ENCODE measurements around the gene UROC1. TPM values are rescaled to one million over a fixed set of nuclear protein-coding genes. Genes with fewer than 3 reads are reported as not detected.

UROC1 gene
- total and polyA plus RNA-seq, 3 donors from 2014 or later = 0.25 to 1.0 (median 0.34) TPM

DNA sequence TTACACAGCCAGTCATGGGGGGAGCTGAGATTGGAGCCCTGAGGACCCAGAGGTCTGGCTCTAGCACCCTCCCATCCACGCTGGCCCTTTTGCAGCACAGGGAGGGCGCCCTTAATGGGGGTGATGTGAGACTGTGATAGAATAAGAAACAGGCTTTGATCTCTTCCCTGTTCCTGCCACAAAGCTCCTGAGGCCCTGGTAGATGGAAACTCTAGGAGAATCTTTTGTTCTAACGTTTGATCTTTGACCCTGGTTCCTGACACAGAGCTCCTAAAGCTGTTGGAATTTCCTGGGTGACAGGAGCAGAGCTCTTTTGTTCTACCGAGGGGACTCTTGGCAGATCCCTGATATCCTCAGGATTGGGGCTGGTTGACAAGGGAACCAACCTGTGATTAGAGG is 1.2 kb upstream of the UROC1 start:
- TF ChIP-seq POLR2A (IDR thresholded peaks at IDR 0.05) (no peak), CTCF (IDR thresholded peaks at IDR 0.05) (no peak)
- Histone ChIP-seq H3K27ac (no peak overlapping the region), H3K4me3 (no peak overlapping the region), H3K36me3 (ENCODE audit: low read depth, missing control alignments) (no peaks in the 10 kb centered on the region), H3K9me3 (no peaks in the 10 kb centered on the region), H3K27me3 (no peaks in the 10 kb centered on the region), H3K4me1 (no peaks in the 10 kb centered on the region)
- intact Hi-C loops (cut with DNase I; ENCODE audit: low total_unique reads) = no loop called here
- DNase-seq = no peak
- 75 to 92% methylated on average over 4 of the region's 4 CpGs for WGBS, 2 donors

GRCh38 chr3:126517986-126518778 is 609 bp upstream of the UROC1 start:
- DNase-seq = no peak
- no peaks in the 10 kb centered on the region for H3K4me1 ChIP-seq
- WGBS, 2 donors = 89 to 95% methylated on average over 10 to 15 of the region's 15 CpGs
- TF ChIP-seq CTCF (IDR thresholded peaks at IDR 0.05) (no peak), POLR2A (IDR thresholded peaks at IDR 0.05) (no peak)
- no peak overlapping the region for H3K27ac ChIP-seq
- H3K4me3 ChIP-seq = no peak overlapping the region
- intact Hi-C loops (cut with DNase I; ENCODE audit: low total_unique reads) = no loop called here
- no peaks in the 10 kb centered on the region for H3K9me3 ChIP-seq
- H3K36me3 ChIP-seq (ENCODE audit: low read depth, missing control alignments) = no peaks in the 10 kb centered on the region
- no peaks in the 10 kb centered on the region for H3K27me3 ChIP-seq

GRCh38 chr3:126516936-126517290 is 660 bp downstream of the UROC1 start:
- no peak for DNase-seq
- no peaks in the 10 kb centered on the region for H3K9me3 ChIP-seq
- no peaks in the 10 kb centered on the region for H3K27me3 ChIP-seq
- 86 to 90% methylated on average over 9 of the region's 9 CpGs for WGBS, 2 donors
- no peak overlapping the region for H3K27ac ChIP-seq
- intact Hi-C loops (cut with DNase I; ENCODE audit: low total_unique reads) = no loop called here
- no peak for TF ChIP-seq CTCF (IDR thresholded peaks at IDR 0.05)
- no peak for TF ChIP-seq POLR2A (IDR thresholded peaks at IDR 0.05)
- H3K4me3 ChIP-seq = no peak overlapping the region
- no peaks in the 10 kb centered on the region for H3K36me3 ChIP-seq (ENCODE audit: low read depth, missing control alignments)
- peaks cover 3% of the 10 kb centered on the region for H3K4me1 ChIP-seq

DNA sequence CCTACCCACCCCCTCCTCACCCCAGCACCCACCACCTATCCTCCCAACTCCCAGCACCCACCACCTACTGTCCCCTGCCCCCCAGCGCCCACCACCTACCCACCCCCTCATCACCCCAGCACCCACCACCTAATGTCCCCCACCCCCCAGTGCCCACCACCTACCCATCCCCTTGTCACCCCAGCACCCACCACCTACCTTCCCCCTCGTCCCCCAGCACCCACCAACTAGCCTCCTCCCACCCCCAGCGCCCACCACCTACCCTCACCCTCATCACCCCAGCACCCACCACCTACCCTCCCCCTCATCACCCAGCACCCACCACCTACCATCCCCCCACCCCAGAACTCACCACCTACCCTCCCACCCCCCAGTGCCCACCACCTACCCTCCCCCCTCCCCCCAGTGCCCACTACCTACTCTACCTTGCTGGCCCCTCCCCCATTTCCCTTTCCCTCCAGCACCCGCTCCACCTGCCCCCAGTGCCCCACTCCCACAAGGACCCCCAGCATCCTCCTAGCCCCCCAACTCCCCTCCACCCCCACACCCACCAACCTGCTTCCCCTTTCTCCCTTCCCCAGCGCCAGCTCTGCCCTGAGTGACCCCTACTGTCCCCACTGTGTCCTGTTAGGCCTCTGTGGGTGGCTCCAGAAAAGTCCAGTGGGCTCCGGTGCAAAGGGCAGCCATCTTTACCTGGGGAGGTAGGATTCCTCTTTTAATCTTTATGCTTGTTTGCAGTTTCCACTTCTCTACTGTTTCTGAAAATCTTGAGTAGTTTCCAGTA is 1.2 kb downstream of the UROC1 start:
- Histone ChIP-seq H3K27me3 (no peaks in the 10 kb centered on the region), H3K4me3 (no peak overlapping the region), H3K36me3 (ENCODE audit: low read depth, missing control alignments) (no peaks in the 10 kb centered on the region), H3K9me3 (no peaks in the 10 kb centered on the region), H3K4me1 (peaks cover 3% of the 10 kb centered on the region), H3K27ac (no peak overlapping the region)
- TF ChIP-seq POLR2A (IDR thresholded peaks at IDR 0.05) = no peak
- TF ChIP-seq CTCF (IDR thresholded peaks at IDR 0.05) = no peak
- 94 to 99% methylated on average over 5 of the region's 6 CpGs for WGBS, 2 donors
- intact Hi-C loops (cut with DNase I; ENCODE audit: low total_unique reads) = no loop called here
- no peak for DNase-seq

All from testis (tissue), 3 donors.